NCI-H2196 (cell line): Measurements from ENCODE around the gene CD101.
A peak's percentile ranks its signal among the peaks of the same experiment; 100 is the strongest.
"Not testable (repeated sequence)": the region's sequence is repeated elsewhere in the genome, so short reads cannot be mapped to it uniquely, and the experiment has no call there.

Experiments used
- DNase-seq: peaks from one replicate; lab custom pipeline; 2025; ENCODE audit not compliant: unreplicated experiment; lab: John Stamatoyannopoulos, UW

CD101 gene

GRCh38 chr1:117001254-117001927 is at the start of gene CD101:
Gene CD101 (plus strand): TSS chr1:117001760. CDS start chr1:117001818, 58 bp downstream.
- no peak for DNase-seq

DNA sequence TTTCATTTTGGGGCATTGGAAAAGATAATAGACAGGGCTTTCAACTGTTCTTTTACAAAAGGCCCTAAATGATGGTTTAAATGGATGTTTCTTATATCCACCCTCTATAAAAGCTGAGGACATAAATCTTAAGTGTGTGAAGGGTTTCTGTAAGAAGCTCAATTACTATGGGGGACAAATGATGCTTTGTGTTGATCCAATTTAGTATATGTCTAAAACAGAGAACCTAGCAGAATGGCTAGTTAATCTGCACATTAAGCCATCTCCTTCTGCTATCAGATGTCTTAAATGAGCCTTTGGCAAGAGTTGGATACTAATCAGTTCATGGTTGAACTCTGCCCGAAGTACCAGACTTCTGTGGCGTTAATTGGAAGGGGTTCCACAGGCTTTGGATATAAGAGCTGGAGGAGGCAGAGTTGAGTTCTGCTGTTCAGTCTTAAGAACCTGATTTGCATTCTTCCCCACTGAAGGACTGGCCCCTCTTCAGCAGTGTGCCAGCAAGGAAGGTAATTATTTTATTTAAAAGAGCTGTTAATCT is 48.8 kb upstream of the CD101 start:
- DNase-seq, result no peak

DNA sequence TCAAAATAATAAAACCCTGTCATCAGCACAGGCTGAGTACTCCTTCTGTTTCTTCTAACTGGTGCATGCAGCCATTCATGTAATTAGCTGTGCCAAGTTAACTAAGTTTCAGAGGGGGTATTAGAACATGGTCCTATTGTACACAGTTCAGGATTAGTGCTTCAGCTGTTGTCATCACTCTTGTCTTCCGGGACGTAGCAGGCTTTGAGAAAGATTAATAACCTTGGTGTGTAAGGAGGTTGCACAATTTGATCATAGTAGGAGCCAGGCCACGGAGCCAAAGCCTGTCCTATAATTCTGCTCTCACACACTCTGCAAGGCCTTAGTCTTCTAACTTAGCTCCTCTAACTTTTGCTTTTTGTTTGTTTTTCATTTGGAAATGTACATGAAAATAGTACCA is 47.1 kb upstream of the CD101 start:
- no peak for DNase-seq

GRCh38 chr1:116956378-116956777 is 45.2 kb upstream of the CD101 start:
- DNase-seq, result peak; percentile 25

DNA sequence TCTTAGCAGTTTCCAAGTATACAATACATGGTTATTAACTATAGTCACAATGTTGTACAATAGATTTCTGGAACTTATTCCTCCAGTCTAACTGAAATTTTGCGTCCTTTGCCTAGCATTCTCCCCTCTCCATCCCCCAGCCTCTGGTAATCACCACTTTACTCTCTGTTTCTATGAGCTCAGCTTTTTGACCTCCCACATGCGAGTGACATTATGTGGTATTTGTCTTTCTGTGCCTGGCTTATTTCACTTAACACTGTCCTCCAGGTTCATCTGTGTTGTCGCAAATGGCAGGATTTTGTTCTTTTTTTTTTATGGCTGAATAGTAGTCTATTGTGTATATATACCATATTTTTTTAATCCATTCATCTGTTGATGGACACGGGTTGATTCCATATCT is 43.9 kb upstream of the CD101 start:
- DNase-seq, result no peak

GRCh38 chr1:116958110-116958509 is 43.5 kb upstream of the CD101 start:
- DNase-seq, result no peak

- no peak for DNase-seq
These were observed 42.6 kb upstream of the CD101 start for GRCh38 chr1:116958977-116959376.

GRCh38 chr1:116961606-116962005 is 40.0 kb upstream of the CD101 start:
- DNase-seq, result no peak

DNA sequence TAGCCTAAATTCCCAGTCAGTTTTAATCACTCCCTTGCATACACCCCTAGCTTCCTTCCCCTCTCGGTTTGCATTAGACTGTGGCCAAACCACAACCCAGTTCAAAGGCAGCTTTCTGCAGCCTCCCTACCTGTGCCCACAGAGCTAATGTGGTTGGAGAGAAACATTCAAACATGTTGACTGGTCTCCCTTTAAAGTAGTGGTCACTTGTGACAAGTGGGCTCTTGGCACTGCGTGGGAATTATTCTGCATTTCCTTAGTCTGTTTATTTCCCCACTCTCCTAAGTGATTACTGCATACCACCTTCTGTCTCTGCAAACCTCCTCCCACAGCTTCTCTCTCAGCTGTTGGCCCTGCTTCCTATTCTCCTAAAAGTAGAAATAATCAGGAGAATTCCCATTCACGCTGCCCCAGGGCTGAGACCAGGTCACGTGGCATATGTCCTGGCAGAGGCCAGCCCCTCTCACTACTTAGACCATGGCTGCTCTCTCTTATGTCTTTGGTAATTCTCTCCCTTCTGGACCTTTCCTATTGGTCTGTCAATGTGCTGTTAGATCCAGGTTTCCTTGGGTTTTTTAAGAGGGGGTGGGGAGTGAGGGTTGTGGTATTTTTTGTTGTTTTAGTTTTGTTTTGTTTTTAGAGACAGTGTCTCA is 38.4 kb upstream of the CD101 start:
- no peak for DNase-seq

GRCh38 chr1:116966791-116967190 is 34.8 kb upstream of the CD101 start:
- DNase-seq, result no peak

GRCh38 chr1:116968724-116969123 is 32.8 kb upstream of the CD101 start:
- DNase-seq, result no peak

GRCh38 chr1:116971258-116971860 is 30.2 kb upstream of the CD101 start:
- no peak for DNase-seq

- no peak for DNase-seq
These were observed 29.4 kb upstream of the CD101 start for GRCh38 chr1:116971965-116972673.

DNA sequence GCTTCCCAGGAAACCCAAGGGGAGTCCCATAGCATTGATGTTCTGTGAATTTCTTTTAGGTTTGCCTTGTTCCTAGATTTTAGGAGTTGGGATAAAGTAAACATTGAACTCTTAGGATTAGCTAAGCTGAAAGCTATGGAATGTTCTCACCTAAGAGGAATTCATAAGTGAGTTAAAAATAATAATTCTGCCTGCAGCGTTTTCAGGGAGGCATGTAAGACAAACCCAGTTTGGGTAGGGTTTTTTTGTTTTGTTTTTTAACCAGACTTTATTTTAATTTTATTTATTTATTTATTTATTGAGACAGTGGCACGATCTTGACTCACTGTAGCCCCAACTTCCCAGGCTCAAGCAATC is 28.9 kb upstream of the CD101 start:
- DNase-seq, result no peak

GRCh38 chr1:116980309-116980708 is 21.3 kb upstream of the CD101 start:
- not testable (repeated sequence) for DNase-seq

DNA sequence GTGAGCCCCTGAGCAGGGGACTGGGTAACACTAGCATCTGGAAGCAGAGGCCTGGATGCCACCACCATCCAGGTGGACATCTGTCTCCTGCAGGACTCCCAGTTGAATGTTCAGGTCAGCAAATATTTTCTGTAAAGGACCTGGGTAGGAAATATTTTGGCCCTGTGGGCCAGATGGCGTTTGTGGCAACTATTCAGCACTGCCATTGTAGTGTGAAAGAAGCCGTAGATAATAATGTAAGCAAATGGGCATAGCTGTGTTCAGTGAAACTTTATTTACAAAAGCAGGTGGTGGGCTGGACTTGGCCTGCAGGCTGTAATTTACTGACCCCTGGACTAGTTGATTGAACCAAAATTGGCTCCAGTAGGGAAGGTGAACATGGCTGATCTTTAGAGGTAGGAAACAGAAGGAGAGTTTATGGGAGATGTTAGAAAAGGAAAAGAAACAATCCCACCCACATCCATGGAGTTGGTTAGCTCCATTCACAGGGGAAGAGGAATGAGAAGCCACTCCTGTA is 20.0 kb upstream of the CD101 start:
- no peak for DNase-seq

DNA sequence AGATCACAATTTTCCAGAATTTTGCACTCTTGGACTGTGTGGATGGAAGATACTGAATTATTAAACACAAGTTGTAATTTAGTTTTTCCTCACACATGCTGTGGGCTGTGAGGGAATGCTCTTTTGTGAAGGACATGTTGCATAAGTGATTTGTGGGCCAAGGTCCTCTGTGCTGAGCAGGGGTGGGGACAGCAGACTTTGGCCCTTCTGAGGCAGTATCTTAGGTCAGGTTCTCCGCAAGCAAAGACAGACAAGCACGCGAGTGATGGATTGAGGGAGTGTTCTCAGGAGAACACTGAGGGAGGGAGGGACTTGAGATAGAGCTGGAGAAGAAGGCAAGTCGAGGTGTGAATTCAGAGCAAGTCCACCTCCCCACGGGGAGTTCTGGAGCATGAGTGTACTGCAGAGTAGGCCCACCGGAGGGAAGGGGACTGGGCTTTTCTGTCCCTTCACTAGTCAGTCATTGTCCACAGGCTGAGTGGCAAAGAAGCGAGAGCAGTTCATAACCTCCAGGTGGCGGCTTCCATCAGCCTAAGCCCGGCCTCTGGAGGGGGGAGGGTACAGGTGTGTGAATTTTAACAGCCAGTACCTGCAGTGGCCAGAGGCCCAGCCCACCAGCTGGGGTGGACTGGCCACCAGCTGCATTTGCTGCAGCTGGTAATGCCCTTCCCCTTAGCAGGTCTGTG is 19.1 kb upstream of the CD101 start:
- no peak for DNase-seq

DNA sequence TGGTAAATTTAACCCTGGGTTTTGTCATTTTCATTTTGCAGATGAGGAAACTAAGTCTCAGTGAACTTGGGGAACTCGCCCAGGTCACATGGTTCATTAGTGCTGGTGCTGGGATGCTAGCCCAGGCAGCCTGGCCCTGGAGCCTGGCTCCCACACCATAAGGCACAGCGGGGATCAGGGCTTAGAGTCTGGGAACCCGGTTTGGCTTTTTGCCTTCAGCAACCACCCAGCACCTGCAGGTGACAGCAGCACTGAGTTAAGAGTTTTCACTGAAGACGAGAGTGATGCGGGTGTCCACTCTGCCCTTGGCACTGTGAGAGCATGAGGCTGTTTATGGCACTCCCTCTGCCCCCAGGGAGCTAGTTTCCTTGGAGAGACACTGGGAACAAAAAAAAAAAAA is 18.4 kb upstream of the CD101 start:
- no peak for DNase-seq

DNA sequence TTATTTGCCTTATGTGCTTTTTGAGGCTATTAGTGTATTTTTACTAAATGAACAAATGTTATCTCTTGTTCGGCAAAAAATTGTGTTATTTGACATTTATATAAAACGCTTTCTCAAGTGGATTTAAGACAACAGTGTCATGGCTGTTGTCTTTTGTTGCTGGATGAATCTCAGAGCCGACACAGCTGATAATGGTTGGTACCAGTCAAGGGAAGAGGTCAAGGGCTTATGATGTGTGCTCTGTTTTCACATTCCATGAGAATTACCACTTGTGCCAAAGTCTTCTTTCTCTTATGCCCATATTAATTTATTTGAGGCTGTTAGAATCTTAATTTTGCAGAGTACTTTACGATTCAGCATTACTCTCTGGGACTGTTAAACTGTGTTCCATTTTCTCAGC is 17.9 kb upstream of the CD101 start:
- no peak for DNase-seq

GRCh38 chr1:116984406-116985160 is 17.0 kb upstream of the CD101 start:
- DNase-seq, result no peak
